Measurements from ENCODE around the gene C22orf23. TPM values are rescaled to one million over a fixed set of nuclear protein-coding genes. Genes with fewer than 3 reads are reported as not detected.
A peak's percentile ranks its signal among the peaks of the same experiment; 100 is the strongest.

Gene C22orf23
- total RNA-seq, 1 donor from 2014 or later, result not detected

GRCh38 chr22:37920126-37920525 is 33.3 kb downstream of the C22orf23 start:
- H3K36me3 ChIP-seq (ENCODE audit: insufficient read depth, low read length), result peaks cover 32% of the 10 kb centered on the region
- no peaks in the 10 kb centered on the region for H3K9me3 ChIP-seq (ENCODE audit: insufficient read depth, low read depth, low read length)
- H3K4me3 Mint-ChIP-seq (ENCODE audit: unreplicated experiment), result no peak overlapping the region
- no peaks in the 10 kb centered on the region for H3K9me3 Mint-ChIP-seq (ENCODE audit: unreplicated experiment)
- H3K9ac ChIP-seq (ENCODE audit: low read length), result no peak overlapping the region
- H3K36me3 Mint-ChIP-seq (ENCODE audit: low read depth, unreplicated experiment), result peaks cover 16% of the 10 kb centered on the region
- no peak overlapping the region for H3K4me3 ChIP-seq (ENCODE audit: insufficient read depth, low read depth, low read length)
- no peak for TF ChIP-seq EZH2 (IDR thresholded peaks at IDR 0.05; ENCODE audit: insufficient read depth, low read length)
- TF ChIP-seq CTCF (IDR thresholded peaks at IDR 0.05; ENCODE audit: insufficient read depth, low read depth, low read length), result no peak
- H3K27ac ChIP-seq (ENCODE audit: low read depth, low read length), result no peak overlapping the region
- H3K4me2 ChIP-seq (ENCODE audit: low read length), result no peak overlapping the region
- no peak for FAIRE-seq
- no peaks in the 10 kb centered on the region for H3K4me1 ChIP-seq (ENCODE audit: insufficient read depth, low read length)
- H3K27ac Mint-ChIP-seq (ENCODE audit: unreplicated experiment), result peak overlapping the region; percentile 66
- no peaks in the 10 kb centered on the region for H3K27me3 ChIP-seq (ENCODE audit: insufficient read depth, low read length)
- H4K20me1 ChIP-seq (ENCODE audit: insufficient read depth, low read length), result peaks cover 46% of the 10 kb centered on the region
- H2AFZ ChIP-seq (ENCODE audit: low read depth, low read length), result no peak overlapping the region
- peaks cover 9% of the 10 kb centered on the region for H3K79me2 ChIP-seq (ENCODE audit: insufficient read depth, low read length)
- peaks cover 4% of the 10 kb centered on the region for H3K4me1 Mint-ChIP-seq (ENCODE audit: low read depth, unreplicated experiment)
- DNase-seq (ENCODE audit: low read depth), result no peak
- H3K27me3 Mint-ChIP-seq (ENCODE audit: low read depth, unreplicated experiment), result no peaks in the 10 kb centered on the region

DNA sequence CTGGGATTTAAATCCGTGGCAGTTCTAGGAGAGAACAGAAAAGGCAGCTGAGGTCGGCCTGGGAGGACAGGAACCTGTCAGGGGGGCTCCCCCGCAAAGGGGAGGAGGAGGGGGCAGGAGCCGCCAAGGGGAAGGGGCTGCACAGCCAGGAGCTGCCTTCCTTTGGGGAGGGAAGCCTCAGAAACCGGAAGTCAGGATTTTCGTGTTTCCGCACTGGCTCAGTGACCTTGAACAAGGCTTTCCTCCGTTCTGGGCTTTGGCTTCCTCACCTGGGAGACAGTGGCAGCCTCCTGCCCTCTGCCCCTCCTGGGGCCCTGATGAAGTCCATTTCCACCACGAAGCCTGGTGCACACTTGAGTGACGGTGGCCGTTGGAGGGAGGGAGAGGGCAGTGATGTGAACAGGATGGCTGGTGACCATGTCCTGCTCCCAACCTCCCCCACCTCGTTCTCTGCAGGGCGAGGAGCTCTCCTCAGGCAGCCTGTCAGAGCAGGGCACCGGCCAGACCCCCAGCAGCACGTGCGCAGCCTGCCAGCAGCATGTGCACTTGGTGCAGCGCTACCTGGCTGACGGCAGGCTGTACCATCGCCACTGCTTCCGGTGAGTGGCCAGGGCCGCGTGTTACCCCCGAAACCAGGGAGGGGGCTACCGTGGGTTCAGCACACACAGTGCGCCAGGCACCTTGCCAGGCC is 34.7 kb downstream of the C22orf23 start:
- Histone ChIP-seq H3K9ac (ENCODE audit: low read length) (no peak overlapping the region), H3K4me3 (ENCODE audit: insufficient read depth, low read depth, low read length) (no peak overlapping the region), H3K36me3 (ENCODE audit: insufficient read depth, low read length) (peaks cover 36% of the 10 kb centered on the region), H3K4me2 (ENCODE audit: low read length) (no peak overlapping the region), H3K79me2 (ENCODE audit: insufficient read depth, low read length) (peaks cover 9% of the 10 kb centered on the region), H3K27ac (ENCODE audit: low read depth, low read length) (no peak overlapping the region), H3K4me1 (ENCODE audit: insufficient read depth, low read length) (no peaks in the 10 kb centered on the region), H3K27me3 (ENCODE audit: insufficient read depth, low read length) (no peaks in the 10 kb centered on the region), H3K9me3 (ENCODE audit: insufficient read depth, low read depth, low read length) (no peaks in the 10 kb centered on the region), H2AFZ (ENCODE audit: low read depth, low read length) (no peak overlapping the region), H4K20me1 (ENCODE audit: insufficient read depth, low read length) (peaks cover 32% of the 10 kb centered on the region)
- Mint-ChIP-seq H3K36me3 (ENCODE audit: low read depth, unreplicated experiment) (peaks cover 13% of the 10 kb centered on the region), H3K4me3 (ENCODE audit: unreplicated experiment) (no peak overlapping the region), H3K9me3 (ENCODE audit: unreplicated experiment) (no peaks in the 10 kb centered on the region), H3K27me3 (ENCODE audit: low read depth, unreplicated experiment) (no peaks in the 10 kb centered on the region), H3K4me1 (ENCODE audit: low read depth, unreplicated experiment) (peaks cover 3% of the 10 kb centered on the region), H3K27ac (ENCODE audit: unreplicated experiment) (no peak overlapping the region)
- TF ChIP-seq EZH2 (IDR thresholded peaks at IDR 0.05; ENCODE audit: insufficient read depth, low read length) (no peak), CTCF (IDR thresholded peaks at IDR 0.05; ENCODE audit: insufficient read depth, low read depth, low read length) (no peak)
- FAIRE-seq (no peak), DNase-seq (ENCODE audit: low read depth) (no peak)

GRCh38 chr22:37917874-37918548 is 35.4 kb downstream of the C22orf23 start:
- Histone ChIP-seq H3K9ac (ENCODE audit: low read length) (no peak overlapping the region), H2AFZ (ENCODE audit: low read depth, low read length) (no peak overlapping the region), H3K4me1 (ENCODE audit: insufficient read depth, low read length) (no peaks in the 10 kb centered on the region), H3K9me3 (ENCODE audit: insufficient read depth, low read depth, low read length) (no peaks in the 10 kb centered on the region), H4K20me1 (ENCODE audit: insufficient read depth, low read length) (peaks cover 35% of the 10 kb centered on the region), H3K79me2 (ENCODE audit: insufficient read depth, low read length) (peaks cover 12% of the 10 kb centered on the region), H3K4me2 (ENCODE audit: low read length) (no peak overlapping the region), H3K36me3 (ENCODE audit: insufficient read depth, low read length) (peaks cover 43% of the 10 kb centered on the region), H3K27ac (ENCODE audit: low read depth, low read length) (no peak overlapping the region), H3K4me3 (ENCODE audit: insufficient read depth, low read depth, low read length) (no peak overlapping the region), H3K27me3 (ENCODE audit: insufficient read depth, low read length) (no peaks in the 10 kb centered on the region)
- Mint-ChIP-seq H3K4me1 (ENCODE audit: low read depth, unreplicated experiment) (peaks cover 5% of the 10 kb centered on the region), H3K36me3 (ENCODE audit: low read depth, unreplicated experiment) (peaks cover 15% of the 10 kb centered on the region), H3K9me3 (ENCODE audit: unreplicated experiment) (no peaks in the 10 kb centered on the region), H3K27me3 (ENCODE audit: low read depth, unreplicated experiment) (no peaks in the 10 kb centered on the region), H3K27ac (ENCODE audit: unreplicated experiment) (no peak overlapping the region), H3K4me3 (ENCODE audit: unreplicated experiment) (no peak overlapping the region)
- DNase-seq (ENCODE audit: low read depth) (no peak), FAIRE-seq (no peak)
- TF ChIP-seq CTCF (IDR thresholded peaks at IDR 0.05; ENCODE audit: insufficient read depth, low read depth, low read length) (no peak), EZH2 (IDR thresholded peaks at IDR 0.05; ENCODE audit: insufficient read depth, low read length) (no peak)

Measured in astrocyte (in vitro differentiated cells and primary cell).